ENCODE data around the gene OOEP.

Gene OOEP

DNA sequence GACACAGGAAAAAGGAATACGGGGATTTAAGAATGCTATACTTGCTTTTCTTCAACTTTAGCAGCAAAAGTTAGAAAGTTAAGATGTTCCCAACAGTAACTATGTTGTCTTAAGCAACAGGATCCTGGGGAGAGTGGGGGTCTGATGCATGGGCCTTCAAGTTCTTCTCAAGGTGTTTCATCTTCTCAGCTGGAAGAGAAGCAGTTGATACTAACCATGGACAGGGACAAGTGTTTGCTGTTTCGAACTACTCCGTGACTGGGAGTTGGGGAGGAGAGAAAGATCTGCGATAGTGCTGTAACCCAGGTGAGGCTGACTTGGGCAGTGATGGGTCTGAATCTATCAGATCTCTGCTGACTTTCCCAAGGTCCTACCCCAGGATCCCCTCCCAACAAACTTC lies 1.0 kb downstream of the OOEP start:
- no peak for DNase-seq (ENCODE audit: low read depth)

DNA sequence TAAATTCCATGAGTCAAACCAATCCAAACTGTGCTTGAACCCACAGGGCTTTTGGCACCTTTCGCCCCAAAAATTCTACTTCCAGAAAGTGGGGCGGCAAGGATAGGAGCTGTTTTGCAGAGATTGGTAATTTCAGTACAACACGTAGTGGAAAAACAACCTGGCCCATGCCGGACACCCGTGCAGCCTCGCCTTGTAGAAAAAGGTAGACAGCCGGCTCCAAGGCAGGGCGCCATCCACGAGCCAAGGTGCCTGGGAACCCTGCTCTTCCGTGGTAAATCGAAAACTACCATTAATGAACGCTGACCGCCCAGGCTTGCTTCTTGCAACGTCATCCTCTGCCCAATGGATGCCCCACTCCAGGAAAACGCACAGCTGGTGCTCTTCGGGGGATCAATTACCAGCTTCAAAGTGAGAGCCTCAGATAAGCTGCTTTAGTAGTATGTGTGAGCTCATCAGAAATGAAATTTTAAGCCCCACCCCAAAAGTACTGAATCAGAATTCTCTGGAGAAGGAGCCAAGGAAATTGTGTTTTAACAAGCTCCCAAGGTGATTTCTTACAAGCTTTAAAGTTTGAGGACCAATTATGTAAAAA lies 1.8 kb downstream of the OOEP start:
- DNase-seq (ENCODE audit: low read depth): no peak
- TF ChIP-seq, protein P1, sequence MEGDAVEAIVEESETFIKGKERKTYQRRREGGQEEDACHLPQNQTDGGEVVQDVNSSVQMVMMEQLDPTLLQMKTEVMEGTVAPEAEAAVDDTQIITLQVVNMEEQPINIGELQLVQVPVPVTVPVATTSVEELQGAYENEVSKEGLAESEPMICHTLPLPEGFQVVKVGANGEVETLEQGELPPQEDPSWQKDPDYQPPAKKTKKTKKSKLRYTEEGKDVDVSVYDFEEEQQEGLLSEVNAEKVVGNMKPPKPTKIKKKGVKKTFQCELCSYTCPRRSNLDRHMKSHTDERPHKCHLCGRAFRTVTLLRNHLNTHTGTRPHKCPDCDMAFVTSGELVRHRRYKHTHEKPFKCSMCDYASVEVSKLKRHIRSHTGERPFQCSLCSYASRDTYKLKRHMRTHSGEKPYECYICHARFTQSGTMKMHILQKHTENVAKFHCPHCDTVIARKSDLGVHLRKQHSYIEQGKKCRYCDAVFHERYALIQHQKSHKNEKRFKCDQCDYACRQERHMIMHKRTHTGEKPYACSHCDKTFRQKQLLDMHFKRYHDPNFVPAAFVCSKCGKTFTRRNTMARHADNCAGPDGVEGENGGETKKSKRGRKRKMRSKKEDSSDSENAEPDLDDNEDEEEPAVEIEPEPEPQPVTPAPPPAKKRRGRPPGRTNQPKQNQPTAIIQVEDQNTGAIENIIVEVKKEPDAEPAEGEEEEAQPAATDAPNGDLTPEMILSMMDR (conservative IDR thresholded peaks at IDR 0.05; ENCODE audit: low read depth, low read length): no peak
- H3K4me3 ChIP-seq (ENCODE audit: low read depth, low read length): no peak overlapping the region

More for the DNA sequence above, 1.0 kb downstream of the OOEP start:
- no peak overlapping the region for H3K4me3 ChIP-seq (ENCODE audit: low read depth, low read length)
- TF ChIP-seq, protein P1 (conservative IDR thresholded peaks at IDR 0.05; ENCODE audit: low read depth, low read length): no peak

DNA sequence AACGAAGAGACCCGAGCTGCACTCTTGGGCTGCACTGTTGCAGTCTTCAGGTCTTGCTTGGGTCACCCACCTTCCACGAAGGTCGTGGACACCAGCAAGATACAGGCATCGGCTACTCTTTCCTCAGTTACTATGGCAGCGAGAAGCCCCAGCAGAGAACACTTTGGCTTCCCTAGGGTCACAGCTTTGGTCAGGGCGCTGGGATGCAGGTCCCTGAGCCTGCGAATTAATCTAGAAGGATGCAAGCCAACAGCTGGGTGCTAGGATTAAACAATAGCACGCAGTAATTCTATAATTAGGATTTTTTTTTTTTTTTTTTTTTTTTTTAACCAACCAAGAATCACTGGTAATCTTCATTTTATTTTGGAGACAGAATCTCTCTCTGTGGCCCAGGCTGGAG lies 5.1 kb downstream of the OOEP start:
- TF ChIP-seq, protein P1 (conservative IDR thresholded peaks at IDR 0.05; ENCODE audit: low read depth, low read length): no peak
- DNase-seq (ENCODE audit: low read depth): no peak
- H3K4me3 ChIP-seq (ENCODE audit: low read depth, low read length): no peak overlapping the region

DNA sequence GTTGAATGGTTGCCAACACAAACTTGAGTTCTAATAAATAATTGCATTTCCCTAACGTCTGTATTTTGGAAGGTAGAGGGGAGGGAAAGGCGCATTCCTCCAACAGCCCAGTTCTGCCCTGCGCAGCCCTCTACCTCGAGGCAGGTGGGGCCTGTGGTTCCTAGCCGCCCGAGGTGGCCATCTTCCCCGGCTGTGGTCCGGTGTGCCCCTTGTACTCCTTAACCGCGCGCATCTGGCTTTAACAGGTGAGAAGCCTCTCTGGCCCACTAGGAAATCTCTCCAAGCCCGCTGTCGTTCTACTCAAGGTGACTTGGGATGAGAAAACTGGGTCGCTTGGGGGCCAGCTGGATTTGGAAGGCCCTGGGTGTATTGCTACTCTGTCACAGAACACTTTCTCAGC lies 5.6 kb downstream of the OOEP start:
- no peak for DNase-seq (ENCODE audit: low read depth)
- no peak overlapping the region for H3K4me3 ChIP-seq (ENCODE audit: low read depth, low read length)
- TF ChIP-seq, protein P1 (conservative IDR thresholded peaks at IDR 0.05; ENCODE audit: low read depth, low read length): no peak

DNA sequence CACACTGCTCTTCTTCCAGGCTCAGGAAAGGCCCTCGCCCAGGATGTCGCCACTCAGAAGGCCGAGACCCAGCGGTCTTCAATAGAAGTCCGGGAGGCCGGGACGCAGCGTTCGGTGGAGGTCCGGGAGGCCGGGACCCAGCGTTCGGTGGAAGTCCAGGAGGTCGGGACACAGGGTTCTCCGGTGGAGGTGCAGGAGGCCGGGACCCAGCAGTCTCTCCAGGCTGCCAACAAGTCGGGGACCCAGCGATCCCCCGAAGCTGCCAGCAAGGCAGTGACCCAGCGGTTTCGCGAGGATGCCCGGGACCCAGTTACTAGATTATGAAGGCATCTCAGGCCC lies 6.2 kb downstream of the OOEP start:
- no peak for DNase-seq (ENCODE audit: low read depth)
- TF ChIP-seq, protein P1 (conservative IDR thresholded peaks at IDR 0.05; ENCODE audit: low read depth, low read length): no peak
- no peak overlapping the region for H3K4me3 ChIP-seq (ENCODE audit: low read depth, low read length)

DNA sequence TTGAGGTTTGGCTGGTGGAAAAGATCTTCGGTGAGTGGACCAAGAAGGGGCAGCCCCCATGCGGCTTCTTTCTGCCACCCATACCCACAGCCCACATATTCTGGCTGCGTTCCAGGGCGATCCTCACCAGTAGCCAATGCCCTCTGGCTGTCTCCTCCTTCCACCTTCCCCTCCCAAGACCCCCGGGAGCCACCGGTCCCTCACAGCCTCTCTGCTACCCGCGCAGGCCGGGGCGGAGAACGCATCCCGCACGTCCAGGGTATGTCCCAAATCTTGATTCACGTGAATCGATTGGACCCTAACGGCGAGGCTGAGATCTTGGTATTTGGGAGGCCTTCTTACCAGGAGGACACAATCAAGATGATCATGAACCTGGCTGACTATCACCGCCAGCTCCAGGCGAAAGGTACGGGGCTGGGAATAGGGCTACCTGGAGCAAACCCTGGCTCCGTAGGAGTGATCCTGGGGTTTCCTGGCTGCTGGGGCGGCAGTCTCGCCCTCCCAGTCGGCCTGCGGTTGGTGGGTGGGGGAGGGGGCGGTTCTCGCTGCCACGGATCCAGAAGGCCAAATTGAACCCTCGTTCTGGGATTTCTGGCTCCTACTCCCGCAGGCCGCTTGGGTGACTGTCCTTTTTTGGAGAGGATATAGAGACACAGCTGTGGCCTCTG lies 6.7 kb downstream of the OOEP start:
- H3K4me3 ChIP-seq (ENCODE audit: low read depth, low read length): no peak overlapping the region
- TF ChIP-seq, protein P1 (conservative IDR thresholded peaks at IDR 0.05; ENCODE audit: low read depth, low read length): no peak
- no peak for DNase-seq (ENCODE audit: low read depth)

DNA sequence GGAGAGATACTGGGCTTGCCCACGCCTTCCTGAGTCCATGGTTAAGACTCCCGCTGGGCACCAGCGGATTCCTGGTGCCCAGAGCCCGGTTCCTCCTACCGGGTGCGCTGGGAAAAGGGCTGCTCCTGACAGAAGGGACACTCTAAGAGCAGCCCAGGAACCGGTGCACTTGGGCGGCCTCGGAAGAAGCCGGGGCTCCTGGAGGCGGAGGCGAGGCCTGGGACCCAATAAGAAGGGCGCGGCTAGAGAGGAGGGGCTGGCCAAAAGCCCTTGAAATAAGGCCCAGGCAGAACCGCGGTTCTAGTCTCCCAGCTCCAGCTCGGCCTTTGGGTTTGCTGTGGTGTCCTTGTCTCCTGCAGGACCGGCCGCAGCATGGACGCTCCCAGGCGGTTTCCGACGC lies 7.3 kb downstream of the OOEP start, which contains the start of gene KHDC3L:
TSS of gene KHDC3L (plus strand) at position 301 of the 400 bp plus-strand sequence. CDS start at position 373, 72 bp downstream.
- TF ChIP-seq, protein P1 (conservative IDR thresholded peaks at IDR 0.05; ENCODE audit: low read depth, low read length): no peak
- no peak within 1 kb of the TSS for H3K4me3 ChIP-seq (ENCODE audit: low read depth, low read length)
- no peak for DNase-seq (ENCODE audit: low read depth)
